GM10266 (cell line): Measurements from ENCODE around the gene INHBB.

Experiments
- DNase-seq: peaks from one replicate; pipeline ENCODE4 v3.0.0; 2012; ENCODE audit errors: extremely low spot score
- CTCF ChIP-seq: IDR thresholded peaks from 2 replicates; pipeline ENCODE4 v1.5.1; 2012; ENCODE audit warnings: mild to moderate bottlenecking, low read depth; ENCODE audit not compliant: control insufficient read depth, insufficient read depth; ENCODE audit errors: missing control alignments

Gene INHBB

GRCh38 chr2:120331903-120332302 lies 14.0 kb upstream of the INHBB start:
- no peak for TF ChIP-seq CTCF
- no peak for DNase-seq

GRCh38 chr2:120332384-120332783 lies 13.6 kb upstream of the INHBB start:
- DNase-seq: no peak
- TF ChIP-seq CTCF: no peak

- DNase-seq: no peak
- TF ChIP-seq CTCF: no peak
Measured at GRCh38 chr2:120334068-120334467, 11.9 kb upstream of the INHBB start.

GRCh38 chr2:120336749-120337148 lies 9.2 kb upstream of the INHBB start:
- no peak for TF ChIP-seq CTCF

GRCh38 chr2:120338015-120338414 lies 7.9 kb upstream of the INHBB start:
- no peak for DNase-seq
- TF ChIP-seq CTCF: no peak

More at GRCh38 chr2:120336749-120337148, 9.2 kb upstream of the INHBB start:
- DNase-seq: no peak

- no peak for DNase-seq
- no peak for TF ChIP-seq CTCF
Measured at GRCh38 chr2:120341977-120342376, 4.0 kb upstream of the INHBB start.

GRCh38 chr2:120342446-120342845 lies 3.5 kb upstream of the INHBB start:
- no peak for TF ChIP-seq CTCF
- no peak for DNase-seq
